CD4-positive, alpha-beta T cell (primary cell): ENCODE data around the gene NDEL1. TPM values are rescaled to one million over a fixed set of nuclear protein-coding genes. Genes with fewer than 3 reads are reported as not detected.

ENCODE experiments used
- ATAC-seq: fragments of 200-7000 bp; cut with Tn5 transposase; one replicate; pipeline ENCODE4 v1.10.0; 2022; ENCODE audit warnings: mild to moderate bottlenecking; ENCODE audit not compliant: poor library complexity
- CTCF ChIA-PET: fragments of 350-600 bp; sonication (Branson Sonifier 250); formaldehyde crosslinking; loops from one replicate; lab custom pipeline; 2021; ENCODE audit warnings: antibody characterized with exemption, inconsistent platforms; lab: Charles Lee
- POLR2A ChIA-PET: fragments of 350-600 bp; sonication (Branson Sonifier 250); formaldehyde crosslinking; loops from one replicate; lab custom pipeline; 2021; ENCODE audit warnings: antibody characterized with exemption, inconsistent platforms; lab: Charles Lee
- DNase-seq, 14 experiments: peaks; one replicate each; pipeline ENCODE4 v3.0.0-alpha.2; 2013 to 2020; ENCODE audit warnings: mixed read lengths in 2 of 14
- H3K27ac ChIP-seq, 2 donors: one replicate each; pipeline versions ENCODE4 v1.5.1 to v1.7.0; 2013; ENCODE audit warnings: low read length in 2 of 2, low read depth in 1 of 2, mild to moderate bottlenecking in 1 of 2
- H3K27me3 ChIP-seq, 2 experiments: 1 replicate in 1 of 2; 2 replicates in 1 of 2; pipeline versions ENCODE4 v1.6.1 to v1.7.0; 2013; ENCODE audit warnings: low read length in 2 of 2, control low read depth in 1 of 2, mild to moderate bottlenecking in 1 of 2, moderate library complexity in 1 of 2; ENCODE audit not compliant: insufficient read depth in 2 of 2, control insufficient read depth in 1 of 2
- H3K36me3 ChIP-seq: one replicate; pipeline ENCODE4 v1.6.1; 2013; ENCODE audit warnings: low read length, control low read depth; ENCODE audit not compliant: insufficient read depth
- H3K4me1 ChIP-seq: one replicate; pipeline ENCODE4 v1.6.1; 2013; ENCODE audit warnings: low read length, control low read depth; ENCODE audit not compliant: insufficient read depth
- H3K4me3 ChIP-seq: one replicate; pipeline ENCODE4 v1.5.1; 2013; ENCODE audit warnings: mild to moderate bottlenecking, low read length, moderate library complexity
- H3K9me3 ChIP-seq, 2 experiments: 1 replicate in 1 of 2; 2 replicates in 1 of 2; pipeline versions ENCODE4 v1.6.1 to v1.7.0; 2013; ENCODE audit warnings: low read length in 2 of 2, mild to moderate bottlenecking in 2 of 2, control low read depth in 1 of 2, moderate library complexity in 1 of 2; ENCODE audit not compliant: control insufficient read depth in 1 of 2, insufficient read depth in 1 of 2
- H3K27ac Mint-ChIP-seq: one replicate; pipeline ENCODE4 v1.8.0; 2020; ENCODE audit warnings: mixed read lengths
- H3K27me3 Mint-ChIP-seq: one replicate; pipeline ENCODE4 v1.8.0; 2021; ENCODE audit warnings: mixed read lengths
- H3K36me3 Mint-ChIP-seq: one replicate; pipeline ENCODE4 v1.8.0; 2021; ENCODE audit warnings: low read depth, mixed read lengths
- H3K4me1 Mint-ChIP-seq: one replicate; pipeline ENCODE4 v1.8.0; 2021; ENCODE audit warnings: low read depth, mixed read lengths
- H3K4me3 Mint-ChIP-seq: one replicate; pipeline ENCODE4 v1.8.0; 2020; ENCODE audit warnings: mild to moderate bottlenecking, mixed read lengths
- H3K9me3 Mint-ChIP-seq: one replicate; pipeline ENCODE4 v1.8.0; 2020; ENCODE audit warnings: mixed read lengths
- CTCF ChIP-seq: fragments of 200-600 bp; IDR thresholded peaks from one replicate; pipeline ENCODE4 v1.8.0; 2022; ENCODE audit warnings: antibody characterized with exemption, mild to moderate bottlenecking
- intact Hi-C, 2 experiments: fragments of 100-400 bp; cut with DNase I in 1 of 2; cut with micrococcal nuclease in 1 of 2; formaldehyde crosslinking; loops; one replicate each; pipeline versions ENCODE4 v1.15.1 to v1.9.0; 2023 to 2025; cut with DNase I, micrococcal nuclease
- total RNA-seq, 174 experiments: library from RNA in 2 of 174; stranded (reverse) in 2 of 174; gene quantifications; one replicate each; pipeline ENCODE4 v1.2.3 and lab custom pipeline; 2021 to 2026

Gene NDEL1
- total RNA-seq, 2 experiments from 2014 or later = 300 to 313 TPM

- Histone ChIP-seq H3K4me1 (peaks cover 2% of the 10 kb centered on the region), H3K27me3 (no peaks in the 10 kb centered on the region), H3K9me3 (no peaks in the 10 kb centered on the region), H3K4me3 (no peak overlapping the region), H3K27ac (no peak overlapping the region), H3K36me3 (peaks cover 78% of the 10 kb centered on the region)
- intact Hi-C loops = no loop called here
- Mint-ChIP-seq H3K27ac (no peak overlapping the region), H3K36me3 (peaks cover 93% of the 10 kb centered on the region), H3K4me1 (peaks cover 17% of the 10 kb centered on the region), H3K9me3 (no peaks in the 10 kb centered on the region), H3K4me3 (no peak overlapping the region), H3K27me3 (no peaks in the 10 kb centered on the region)
- POLR2A ChIA-PET = no interaction called here
- DNase-seq (no peak), ATAC-seq (no peak)
- no peak for TF ChIP-seq CTCF
- CTCF ChIA-PET = no interaction called here
Observed at GRCh38 chr17:8466456-8466855, 30.8 kb downstream of the NDEL1 start.

GRCh38 chr17:8466873-8467272 lies 31.2 kb downstream of the NDEL1 start:
- Mint-ChIP-seq H3K36me3 (peaks cover 93% of the 10 kb centered on the region), H3K4me1 (peaks cover 13% of the 10 kb centered on the region), H3K27me3 (no peaks in the 10 kb centered on the region), H3K27ac (no peak overlapping the region), H3K9me3 (no peaks in the 10 kb centered on the region), H3K4me3 (no peak overlapping the region)
- H3K27ac ChIP-seq = no peak overlapping the region
- ATAC-seq (no peak), DNase-seq (no peak)
- H3K4me1 ChIP-seq = peaks cover under 1% of the 10 kb centered on the region
- TF ChIP-seq CTCF = no peak
- H3K9me3 ChIP-seq = no peaks in the 10 kb centered on the region
- intact Hi-C loops = no loop called here
- H3K4me3 ChIP-seq = no peak overlapping the region
- peaks cover 78% of the 10 kb centered on the region for H3K36me3 ChIP-seq
- ChIA-PET POLR2A (no interaction called here), CTCF (no interaction called here)
- H3K27me3 ChIP-seq = no peaks in the 10 kb centered on the region

- H3K27ac Mint-ChIP-seq = no peak overlapping the region
- no peak for ATAC-seq
- peaks cover 77% of the 10 kb centered on the region for H3K36me3 ChIP-seq
Observed at GRCh38 chr17:8467527-8467926, 31.8 kb downstream of the NDEL1 start.

More at GRCh38 chr17:8467527-8467926, 31.8 kb downstream of the NDEL1 start:
- ChIA-PET POLR2A (no interaction called here), CTCF (no interaction called here)
- no peaks in the 10 kb centered on the region for H3K4me1 ChIP-seq
- H3K27ac ChIP-seq = no peak overlapping the region
- Mint-ChIP-seq H3K4me1 (peaks cover 8% of the 10 kb centered on the region), H3K4me3 (no peak overlapping the region), H3K9me3 (no peaks in the 10 kb centered on the region), H3K27me3 (no peaks in the 10 kb centered on the region), H3K36me3 (peaks cover 90% of the 10 kb centered on the region)
- H3K9me3 ChIP-seq = no peaks in the 10 kb centered on the region
- H3K27me3 ChIP-seq = no peaks in the 10 kb centered on the region
- no peak overlapping the region for H3K4me3 ChIP-seq
- TF ChIP-seq CTCF = no peak
- no peak for DNase-seq
- intact Hi-C loops = no loop called here
